ENCODE results near the gene USP3. TPM values are rescaled to one million over a fixed set of nuclear protein-coding genes. Genes with fewer than 3 reads are reported as not detected.
A peak's percentile ranks its signal among the peaks of the same experiment; 100 is the strongest.

Gene USP3
- total RNA-seq, 2 donors from 2014 or later, result 40.3 to 41.8 TPM

DNA sequence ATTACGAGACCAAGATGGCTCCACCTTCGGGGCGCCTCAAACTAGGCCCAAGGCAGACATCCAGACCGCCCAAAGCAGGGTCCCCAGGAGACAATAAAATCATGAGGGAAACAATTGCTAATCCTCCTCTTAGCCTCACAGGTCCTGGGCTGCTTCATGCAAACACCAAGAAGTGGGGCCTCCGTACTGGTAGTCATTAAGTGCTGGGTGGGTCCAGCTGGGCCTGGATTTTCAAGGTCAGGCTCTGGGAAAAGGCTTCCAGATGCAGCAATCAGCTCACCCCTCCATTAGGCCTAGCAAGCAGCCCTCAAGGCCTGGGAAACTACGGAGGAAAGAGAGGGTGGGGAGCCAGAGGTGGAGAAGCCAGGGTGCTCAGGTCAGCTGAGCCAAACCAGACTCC is 93.4 kb downstream of the USP3 start:
- intact Hi-C loops (cut with DNase I), result loop anchor here in 1 of 2 donors (5.0 kb wide), 1 partner anchor 96 kb away; the partner anchor contains the start of gene USP3
- DNase-seq (ENCODE audit: low spot score), result no peak

DNA sequence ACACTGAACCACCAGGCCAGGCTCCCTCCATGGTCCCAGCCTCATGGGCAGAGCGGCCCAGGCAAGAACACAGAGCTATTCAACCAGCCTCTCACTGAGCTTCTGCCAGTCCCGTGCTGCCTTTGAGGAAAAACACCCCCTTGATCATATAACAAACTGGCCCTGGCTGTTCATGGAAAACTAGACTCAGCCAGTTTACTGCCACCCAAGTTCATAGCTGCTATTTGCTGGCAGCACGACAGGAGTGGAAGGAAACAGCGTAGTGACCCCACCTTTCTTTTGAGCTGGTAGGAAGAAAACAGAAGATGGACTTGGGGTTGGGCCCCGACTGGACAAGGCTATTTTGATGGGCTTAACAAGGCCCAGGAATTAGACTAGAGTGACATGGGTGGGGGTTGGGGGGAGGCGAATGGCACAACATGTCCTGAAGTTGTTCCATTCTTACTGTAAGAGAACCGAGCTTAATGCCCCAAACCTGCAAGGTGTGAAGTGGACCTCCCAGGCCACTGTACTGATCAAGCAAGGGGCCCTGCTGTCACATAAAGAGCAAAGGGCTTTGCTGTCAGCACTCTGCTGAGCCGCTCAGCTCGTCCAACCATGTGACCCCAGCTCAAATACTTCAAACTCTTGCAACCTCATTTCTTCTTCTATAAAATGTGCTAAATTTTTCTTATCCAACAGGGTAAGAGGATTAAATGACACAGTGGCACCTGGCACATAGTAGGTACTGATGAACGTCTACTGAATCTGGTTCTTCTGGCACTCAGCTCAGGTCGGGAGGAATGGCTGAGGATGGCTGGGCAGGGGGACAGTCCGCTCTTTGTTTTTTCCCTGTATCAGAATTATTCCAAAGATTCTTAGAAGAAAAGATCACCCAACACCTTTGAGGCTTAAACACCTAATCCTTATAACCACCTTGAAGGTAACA is 94.3 kb downstream of the USP3 start:
- intact Hi-C loops (cut with DNase I), result loop anchor here in 1 of 2 donors (5.0 kb wide), 1 partner anchor 96 kb away; the partner anchor contains the start of gene USP3
- no peak for DNase-seq (ENCODE audit: low spot score)

DNA sequence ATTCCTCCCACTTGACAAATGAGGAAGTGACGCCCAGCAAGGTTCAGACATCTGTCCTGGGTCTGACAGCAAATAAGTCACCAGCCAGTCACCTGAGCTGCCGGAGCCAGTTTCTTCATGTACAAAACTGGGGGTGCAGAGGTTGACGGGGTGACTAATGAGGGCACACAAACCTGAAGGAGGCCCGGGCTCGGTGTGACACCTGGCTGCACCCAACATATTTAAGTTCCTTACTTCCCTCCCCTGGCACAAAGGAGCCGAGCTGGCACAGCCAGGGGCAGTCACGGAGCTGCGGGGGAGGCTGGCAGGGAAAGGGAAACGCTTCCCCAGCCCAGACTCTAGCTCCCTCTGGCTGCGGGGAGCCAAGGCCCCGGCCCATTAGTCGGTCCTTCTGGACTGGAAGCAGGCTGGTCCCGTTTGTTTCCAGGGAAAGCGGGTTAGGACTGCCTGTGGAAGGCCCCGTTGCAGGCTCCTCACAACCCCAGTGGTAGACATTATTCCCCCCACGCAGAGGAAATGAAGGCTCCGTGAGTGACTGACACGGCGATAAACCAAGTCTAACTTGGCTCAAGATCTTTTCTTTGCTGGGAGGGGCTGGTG is 95.1 kb downstream of the USP3 start:
- intact Hi-C loops (cut with DNase I), result loop anchor here in 1 of 2 donors (5.0 kb wide), 1 partner anchor 97 kb away; the partner anchor contains the start of gene USP3
- DNase-seq (ENCODE audit: low spot score), result peak; percentile 91

DNA sequence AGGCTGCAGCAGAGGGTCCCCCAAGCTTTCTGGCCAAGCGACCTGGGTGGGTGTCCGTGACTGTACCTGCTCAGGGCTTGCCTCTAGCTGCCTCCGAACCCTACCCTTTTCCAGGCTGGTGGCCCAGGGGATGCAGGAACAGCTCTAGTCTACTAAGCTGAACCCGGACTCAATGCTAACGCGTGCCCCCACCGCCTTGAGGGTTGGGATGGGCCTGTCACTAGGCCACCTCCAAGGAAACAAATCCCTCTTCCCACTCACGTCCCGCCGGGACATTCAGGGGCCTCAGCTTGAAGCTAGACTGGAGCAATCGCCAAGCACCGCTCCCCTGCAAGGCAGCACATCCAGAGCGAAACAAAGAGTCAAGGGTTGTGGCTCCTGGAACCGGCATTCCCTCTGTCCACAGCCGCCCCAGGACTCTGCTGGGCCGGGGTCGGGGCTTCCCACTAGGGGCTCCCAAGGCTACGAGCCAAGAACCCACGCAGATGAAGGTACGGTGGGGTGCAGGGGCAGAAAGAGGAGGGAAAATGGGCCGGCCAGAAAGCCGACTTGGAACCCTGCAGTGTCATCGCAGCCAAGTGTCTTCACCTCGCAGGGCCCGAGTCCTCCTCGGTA is 95.7 kb downstream of the USP3 start:
- DNase-seq (ENCODE audit: low spot score), result no peak
- intact Hi-C loops (cut with DNase I), result loop anchor here in 1 of 2 donors (10.0 kb wide), 1 partner anchor 125 kb away; no protein-coding TSS in a partner anchor

DNA sequence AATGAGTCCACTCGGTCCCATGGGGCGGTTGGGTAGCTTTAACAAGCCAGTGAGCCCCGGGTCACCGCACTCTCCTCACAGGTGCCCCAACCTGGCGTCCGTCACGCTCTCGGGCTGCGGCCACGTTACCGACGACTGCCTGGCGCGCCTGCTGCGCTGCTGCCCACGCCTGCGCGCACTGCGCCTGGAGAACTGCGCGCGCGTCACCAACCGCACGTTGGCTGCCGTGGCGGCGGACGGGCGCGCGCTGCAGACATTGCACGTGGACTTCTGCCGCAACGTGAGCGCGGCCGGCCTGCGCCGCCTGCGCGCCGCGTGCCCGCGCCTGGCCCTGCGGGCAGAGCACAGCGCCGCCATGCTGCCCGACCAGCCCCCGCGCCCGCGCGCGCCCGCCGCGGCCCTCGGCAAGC is 96.2 kb downstream of the USP3 start:
- peak; percentile 97 for DNase-seq (ENCODE audit: low spot score)
- intact Hi-C loops (cut with DNase I), result loop anchor here in 1 of 2 donors (10.0 kb wide), 1 partner anchor 126 kb away; no protein-coding TSS in a partner anchor

DNA sequence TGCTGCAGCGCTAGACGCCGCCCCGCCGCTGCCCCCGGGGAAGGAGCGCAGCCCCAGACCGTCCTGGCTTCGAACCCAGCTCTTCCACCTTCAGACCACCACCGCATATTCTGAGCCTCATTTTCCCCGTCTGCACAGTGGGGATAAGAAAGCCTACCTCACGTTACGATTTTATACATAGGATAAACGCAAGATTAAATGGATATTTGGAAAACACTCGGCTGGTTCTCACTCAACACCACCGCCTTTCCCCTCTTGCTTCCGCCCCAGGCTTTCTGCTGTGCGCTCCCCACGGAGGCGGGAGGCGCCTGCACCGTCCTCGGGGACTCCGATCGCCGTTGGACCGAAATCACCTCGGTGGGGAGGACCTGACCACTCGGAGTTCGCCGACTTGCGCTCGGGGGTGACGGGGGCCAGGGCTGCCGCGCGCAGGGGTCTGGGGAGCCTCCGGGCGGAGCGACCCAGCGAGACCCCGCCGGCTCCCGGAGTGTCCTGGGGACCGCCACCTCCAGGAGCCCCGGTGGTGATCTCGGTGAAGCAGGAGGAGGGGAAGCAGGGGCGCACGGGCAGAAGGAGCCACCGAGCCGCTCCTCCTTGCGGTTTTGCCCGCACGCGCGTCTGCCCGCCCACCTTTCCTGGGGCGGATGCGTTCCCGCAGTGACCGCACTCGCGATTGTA is 96.8 kb downstream of the USP3 start:
- peak; percentile 83 for DNase-seq (ENCODE audit: low spot score)

DNA sequence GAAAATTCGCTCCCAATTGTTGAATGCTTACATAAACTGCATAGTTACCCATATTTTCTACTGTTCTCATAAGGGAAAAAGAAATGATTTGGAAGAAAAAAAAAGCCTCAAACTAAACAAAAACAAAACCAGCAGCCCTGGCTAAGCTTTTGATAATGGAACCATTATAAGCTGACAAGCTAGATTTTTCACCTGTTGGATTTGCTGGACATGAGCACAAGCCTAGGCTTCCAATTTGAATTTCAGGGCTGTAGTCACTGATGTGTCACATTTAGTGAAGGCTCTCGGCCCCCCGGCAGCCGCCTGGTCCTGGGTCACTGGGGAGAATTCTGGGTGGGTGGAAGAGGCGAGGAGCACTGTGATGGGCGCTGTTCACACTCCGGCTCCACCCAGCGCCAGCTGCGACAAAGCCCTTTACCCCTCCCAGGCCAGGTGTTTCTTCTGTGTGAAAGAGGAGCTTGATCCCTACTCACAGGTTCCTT is 97.4 kb downstream of the USP3 start:
- no peak for DNase-seq (ENCODE audit: low spot score)
- intact Hi-C loops (cut with DNase I), result loop anchor here in 1 of 2 donors (10.0 kb wide), 1 partner anchor 127 kb away; no protein-coding TSS in a partner anchor

More for the DNA sequence above, 96.8 kb downstream of the USP3 start:
- intact Hi-C loops (cut with DNase I), result loop anchor here in 1 of 2 donors (10.0 kb wide), 1 partner anchor 126 kb away; no protein-coding TSS in a partner anchor

DNA sequence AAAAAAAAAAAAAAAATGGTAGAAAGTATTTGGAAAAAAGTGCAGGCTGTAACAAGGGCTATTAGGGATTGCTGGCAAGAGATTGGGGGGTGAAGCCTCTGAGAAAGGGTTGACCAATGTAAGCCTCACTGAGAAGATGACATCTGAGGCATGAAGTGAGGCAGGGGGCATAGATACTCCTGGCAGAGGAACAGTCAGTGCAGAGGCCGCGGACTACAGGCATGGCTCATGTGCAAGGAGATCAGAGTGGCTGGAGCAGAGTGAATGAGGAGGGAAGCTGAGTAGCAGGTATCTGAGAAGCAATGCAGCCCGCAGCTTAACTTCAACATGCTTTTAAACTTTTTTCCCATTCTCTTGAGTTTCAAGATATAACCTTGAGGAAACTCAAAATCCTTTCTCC is 98.2 kb downstream of the USP3 start:
- no peak for DNase-seq (ENCODE audit: low spot score)
- intact Hi-C loops (cut with DNase I), result loop anchor here in 1 of 2 donors (10.0 kb wide), 1 partner anchor 128 kb away; no protein-coding TSS in a partner anchor

DNA sequence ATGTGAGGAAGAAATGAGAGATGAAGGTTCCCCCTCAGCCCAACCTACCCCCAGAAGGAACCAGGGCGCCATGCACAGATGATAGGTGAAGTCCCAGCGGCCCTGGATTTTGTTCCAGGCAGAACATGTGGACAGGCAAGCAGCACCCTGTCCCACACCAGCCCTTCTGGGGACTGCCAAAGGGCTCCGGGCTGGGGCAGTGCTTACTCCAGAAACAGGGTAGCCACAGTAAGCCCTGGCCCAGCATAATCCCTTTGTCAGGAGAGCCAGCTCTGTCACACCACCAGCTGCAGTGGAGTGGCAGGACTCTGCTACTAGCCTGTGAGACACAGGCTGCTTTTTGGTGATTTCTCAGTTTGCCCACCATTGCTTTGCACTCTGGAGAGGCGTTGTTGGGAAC is 99.1 kb downstream of the USP3 start:
- intact Hi-C loops (cut with DNase I), result loop anchor here in 1 of 2 donors (10.0 kb wide), 1 partner anchor 129 kb away; no protein-coding TSS in a partner anchor

DNA sequence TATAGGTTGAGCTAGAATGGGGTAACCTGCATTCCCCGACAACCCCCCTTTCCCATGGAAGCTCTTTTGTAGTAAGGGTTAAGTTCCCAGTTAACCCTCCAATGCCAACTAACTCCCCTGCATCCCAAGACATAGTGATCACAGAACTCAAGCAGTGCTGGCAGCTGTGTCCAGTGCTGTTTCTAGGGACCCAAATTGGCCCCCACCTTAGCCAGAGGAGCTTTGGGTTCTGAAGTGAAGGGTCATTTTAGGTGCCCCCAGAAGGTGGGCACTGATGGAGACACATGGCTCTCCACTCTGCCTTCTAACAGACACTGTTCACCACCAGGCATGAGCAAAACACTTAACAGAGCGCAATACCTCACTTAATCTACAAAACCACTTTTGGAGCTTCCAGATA is 99.9 kb downstream of the USP3 start:
- no peak for DNase-seq (ENCODE audit: low spot score)
- intact Hi-C loops (cut with DNase I), result loop anchor here in 1 of 2 donors (10.0 kb wide), 1 partner anchor 129 kb away; no protein-coding TSS in a partner anchor

More for the DNA sequence above, 99.1 kb downstream of the USP3 start:
- no peak for DNase-seq (ENCODE audit: low spot score)

DNA sequence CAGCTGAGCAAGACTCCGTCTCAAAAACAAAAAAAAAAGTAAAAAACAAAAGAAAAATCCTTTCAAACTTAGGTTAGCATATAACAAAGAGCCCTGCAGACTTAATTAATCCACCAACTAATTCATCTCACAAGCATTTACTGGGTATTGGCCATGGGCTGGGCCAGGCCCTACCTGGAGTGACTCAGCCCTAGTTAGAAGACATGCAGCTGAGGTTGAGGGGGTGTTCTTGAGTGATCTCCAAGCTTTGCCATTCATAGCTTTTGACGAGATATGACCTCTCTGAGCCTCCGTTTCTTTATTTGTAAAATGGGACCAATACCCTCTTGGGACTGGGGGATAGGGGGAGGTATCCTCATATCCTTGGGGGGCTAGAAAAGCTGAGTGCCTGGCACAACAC is 100.6 kb downstream of the USP3 start:
- intact Hi-C loops (cut with DNase I), result loop anchor here in 1 of 2 donors (10.0 kb wide), 1 partner anchor 130 kb away; no protein-coding TSS in a partner anchor
- no peak for DNase-seq (ENCODE audit: low spot score)

DNA sequence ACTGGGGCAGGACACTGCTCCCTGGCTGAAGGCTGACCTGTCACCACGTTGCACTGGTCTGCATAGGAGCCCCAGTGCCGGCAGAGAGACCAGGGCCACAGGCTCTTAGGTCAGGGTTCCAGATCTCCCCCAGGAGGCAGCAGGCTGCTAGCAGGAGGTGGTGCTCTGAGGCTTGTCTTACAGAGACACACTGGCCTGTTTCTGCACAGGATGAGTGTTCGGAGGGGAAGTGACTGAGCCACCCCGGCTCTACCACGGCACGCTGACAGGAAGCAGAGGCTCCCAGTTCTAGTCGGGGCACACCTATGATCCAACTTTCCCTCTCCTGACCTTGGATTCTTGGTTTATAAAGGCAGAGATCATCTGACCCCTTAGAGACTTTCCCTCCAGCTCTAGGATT is 101.4 kb downstream of the USP3 start:
- no peak for DNase-seq (ENCODE audit: low spot score)
- intact Hi-C loops (cut with DNase I), result loop anchor here in 1 of 2 donors (10.0 kb wide), 1 partner anchor 131 kb away; no protein-coding TSS in a partner anchor

DNA sequence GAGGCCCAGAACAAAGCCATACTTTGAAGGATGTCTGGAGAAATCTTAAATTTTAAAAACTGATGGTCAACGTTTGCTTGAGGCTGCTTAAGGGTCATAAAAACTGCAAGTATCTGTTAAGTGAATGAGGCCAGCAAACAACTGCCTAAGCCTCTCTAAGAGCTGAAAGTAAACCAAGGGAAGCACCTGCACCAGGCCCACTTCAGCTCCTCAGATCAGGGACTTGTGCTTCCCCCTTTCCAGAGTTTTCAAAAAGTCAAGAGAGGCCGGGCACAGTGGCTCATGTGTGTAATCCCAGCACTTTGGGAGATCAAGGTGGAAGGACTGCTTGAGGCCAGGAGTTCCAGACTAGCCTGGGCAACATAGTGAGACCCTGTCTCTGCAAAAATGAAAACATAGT is 101.9 kb downstream of the USP3 start:
- intact Hi-C loops (cut with DNase I), result loop anchor here in 1 of 2 donors (10.0 kb wide), 1 partner anchor 132 kb away; no protein-coding TSS in a partner anchor

DNA sequence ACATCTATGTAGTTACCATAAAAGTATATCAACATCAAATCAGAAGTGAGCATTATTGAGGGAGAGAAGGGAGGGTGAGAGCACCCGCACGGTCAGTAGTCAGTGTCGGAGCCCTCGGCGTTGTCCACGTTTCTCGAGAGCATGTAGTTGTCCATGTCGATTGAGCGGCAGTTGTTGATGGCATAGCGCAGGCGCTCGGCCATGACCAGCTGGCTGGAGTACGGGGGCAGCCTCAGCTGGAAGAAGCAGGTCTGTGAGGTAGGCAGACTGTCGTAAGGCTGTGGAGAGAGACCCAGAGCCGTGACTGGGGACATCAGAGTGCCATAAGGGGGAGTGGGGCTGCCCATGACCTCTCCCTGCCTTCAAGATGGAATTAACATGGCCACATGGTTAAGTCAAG is 104.6 kb downstream of the USP3 start:
- intact Hi-C loops (cut with DNase I), result loop anchor here in 1 of 2 donors (10.0 kb wide), 1 partner anchor 134 kb away; no protein-coding TSS in a partner anchor
- no peak for DNase-seq (ENCODE audit: low spot score)

More for the DNA sequence above, 101.9 kb downstream of the USP3 start:
- no peak for DNase-seq (ENCODE audit: low spot score)

DNA sequence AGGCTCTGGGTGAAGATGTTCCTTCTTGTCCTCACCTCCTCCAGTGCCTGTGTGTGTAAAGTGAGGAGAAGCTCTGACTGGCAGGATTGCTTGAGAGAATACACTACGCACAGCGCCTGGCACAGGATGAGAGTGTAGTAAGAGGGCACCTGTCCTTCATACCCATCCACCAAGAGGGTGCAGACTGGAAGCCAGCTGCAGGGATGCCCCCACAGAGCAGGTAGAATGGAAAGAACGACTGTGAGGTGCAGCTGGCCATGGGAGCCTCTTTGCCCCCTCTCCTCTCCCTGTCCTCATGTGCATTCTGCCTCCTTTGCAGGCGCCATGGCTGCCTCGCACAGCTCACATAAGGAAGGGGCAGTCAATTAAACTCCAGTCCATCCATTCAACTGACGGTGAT is 105.1 kb downstream of the USP3 start:
- no peak for DNase-seq (ENCODE audit: low spot score)
- intact Hi-C loops (cut with DNase I), result loop anchor here in 1 of 2 donors (10.0 kb wide), 1 partner anchor 135 kb away; no protein-coding TSS in a partner anchor

DNA sequence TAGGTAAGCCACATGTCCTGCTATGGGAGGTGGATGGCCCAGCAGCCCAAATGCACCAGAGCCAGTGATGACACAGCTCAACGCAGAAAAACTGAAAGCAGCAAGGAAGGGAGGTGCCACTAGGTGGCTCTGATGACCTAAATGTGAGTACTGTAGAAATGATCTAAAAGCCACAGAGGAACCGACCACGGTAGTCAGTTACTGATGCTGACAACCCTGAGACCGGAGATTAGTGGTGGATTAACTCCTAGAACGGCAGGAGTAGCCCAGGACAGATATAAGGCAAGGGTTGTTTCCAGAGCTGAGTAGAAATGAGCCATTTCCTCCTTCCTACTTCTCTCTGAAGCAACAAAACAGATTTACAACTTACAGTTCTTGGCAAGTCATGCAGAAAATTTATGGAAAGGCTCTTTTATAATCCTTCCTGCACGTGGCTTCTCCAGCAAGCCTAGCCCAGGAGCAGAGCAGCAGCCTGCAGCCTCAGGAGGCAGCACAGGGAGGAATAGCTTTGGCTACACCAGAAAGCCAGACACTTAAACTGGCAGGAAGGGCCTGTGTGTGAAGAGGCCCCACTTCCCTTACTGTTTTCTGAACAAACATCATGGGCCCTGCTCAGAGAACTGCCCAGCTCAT is 105.9 kb downstream of the USP3 start:
- no peak for DNase-seq (ENCODE audit: low spot score)
- intact Hi-C loops (cut with DNase I), result no loop called here

DNA sequence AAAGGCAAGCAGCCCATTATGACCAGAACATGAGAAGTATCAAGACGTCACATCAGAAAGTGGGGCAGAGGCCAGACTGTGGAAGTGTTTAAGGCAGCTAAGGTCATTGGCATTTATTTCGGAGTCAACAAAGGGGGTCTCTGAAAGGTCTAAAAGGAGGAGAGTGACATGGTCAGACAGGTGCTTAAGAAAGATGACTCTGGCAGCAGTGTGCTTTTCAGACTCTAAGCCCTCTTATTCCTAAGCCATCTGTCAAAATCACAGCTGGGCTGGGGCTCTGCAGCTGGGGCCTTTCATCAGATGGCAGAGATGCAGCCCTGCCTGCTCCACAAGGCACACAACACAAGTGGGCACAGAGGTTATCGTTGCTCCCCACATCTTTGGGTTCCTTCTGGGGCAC is 106.8 kb downstream of the USP3 start:
- DNase-seq (ENCODE audit: low spot score), result no peak
- intact Hi-C loops (cut with DNase I), result no loop called here

DNA sequence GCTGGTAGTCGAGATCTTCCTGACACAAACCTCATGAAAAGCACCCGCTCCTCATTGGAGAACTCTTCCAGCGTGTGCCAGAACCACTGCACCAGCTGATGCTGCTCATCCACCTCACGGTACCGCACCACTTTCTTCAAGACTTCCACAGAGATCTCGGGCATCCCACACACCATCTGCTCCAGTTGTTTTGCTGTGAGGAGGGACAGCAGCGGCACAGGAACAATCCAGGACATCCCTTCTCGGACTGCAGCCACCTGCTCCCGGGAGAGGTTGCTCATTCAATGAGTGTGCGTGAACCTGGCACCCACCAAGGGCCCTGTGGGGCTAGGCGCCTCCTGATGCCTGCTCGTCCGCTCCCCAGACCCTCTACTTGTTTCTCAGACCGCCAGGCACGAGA is 107.9 kb downstream of the USP3 start:
- intact Hi-C loops (cut with DNase I), result no loop called here
- DNase-seq (ENCODE audit: low spot score), result no peak
